GM18858 (cell line): ENCODE data around the gene TNRC6C.
"Not testable (repeated sequence)": the region's sequence is repeated elsewhere in the genome, so short reads cannot be mapped to it uniquely, and the experiment has no call there.

Experiments
- ATAC-seq: cut with Tn5 transposase; IDR thresholded peaks from one replicate; pipeline ENCODE4 v1.9.1; 2021; ENCODE audit not compliant: unreplicated experiment

Gene TNRC6C

DNA sequence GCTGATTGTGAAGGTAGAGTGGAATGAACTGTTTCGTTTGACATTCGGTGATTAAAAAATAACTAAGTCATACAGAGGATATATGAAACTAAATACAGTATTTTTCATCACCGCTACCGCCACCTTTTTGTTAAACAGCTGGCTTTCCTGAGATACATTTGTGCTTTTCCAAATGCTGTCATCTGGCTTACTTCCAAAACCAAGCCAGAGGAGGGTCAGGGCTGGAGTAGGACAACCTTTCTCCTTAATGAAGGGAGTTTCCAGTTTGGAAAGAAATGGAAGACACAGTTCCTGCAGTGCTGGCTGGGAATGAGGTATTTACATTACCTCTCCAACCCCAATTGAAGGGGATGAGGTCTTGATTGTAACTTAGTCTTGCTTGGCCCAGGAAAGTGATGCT is 3.2 kb downstream of the TNRC6C start:
- ATAC-seq: no peak

DNA sequence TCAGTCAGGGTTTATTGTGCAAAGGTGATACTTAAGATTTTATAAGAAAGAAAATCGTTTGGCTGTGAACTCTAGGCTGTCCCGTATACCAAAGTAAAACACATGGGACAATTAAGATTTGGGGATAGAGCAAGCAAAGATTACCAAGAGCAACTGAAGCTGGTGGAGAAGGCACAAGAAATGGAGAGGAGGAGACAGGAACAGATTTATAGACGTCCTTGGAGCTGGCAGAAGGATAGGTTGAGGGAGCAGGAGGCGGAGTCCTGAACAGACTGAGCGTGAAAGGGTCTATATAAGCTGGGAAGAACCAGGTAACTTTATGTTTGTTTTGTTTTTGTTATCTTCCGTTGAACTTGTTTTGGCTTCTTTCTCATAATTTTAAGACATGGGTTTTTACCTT is 3.8 kb downstream of the TNRC6C start:
- ATAC-seq: no peak

GRCh38 chr17:77963441-77963840 is 4.9 kb downstream of the TNRC6C start:
- no peak for ATAC-seq

GRCh38 chr17:77965352-77965751 is 6.8 kb downstream of the TNRC6C start:
- no peak for ATAC-seq

GRCh38 chr17:77966476-77966875 is 8.0 kb downstream of the TNRC6C start:
- no peak for ATAC-seq

- no peak for ATAC-seq
Measured at GRCh38 chr17:77968788-77969187, 10.3 kb downstream of the TNRC6C start.

DNA sequence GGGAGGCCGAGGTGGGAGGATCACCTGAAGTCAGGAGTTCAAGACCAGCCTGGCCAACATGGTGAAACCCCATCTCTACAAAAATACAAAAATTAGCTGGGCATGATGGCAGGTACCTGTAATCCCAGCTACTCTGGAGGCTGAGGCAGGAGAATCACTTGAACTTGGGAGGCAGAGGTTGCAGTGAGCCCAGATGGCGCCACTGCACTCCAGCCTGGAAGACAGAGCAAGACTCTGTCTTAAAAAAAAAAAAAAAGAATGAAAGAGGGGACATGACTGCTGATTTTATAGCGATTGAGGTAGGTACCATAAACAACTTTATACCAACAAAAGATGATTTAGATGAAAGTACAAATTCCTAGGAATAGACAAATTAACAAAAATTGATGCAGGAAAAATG is 13.8 kb downstream of the TNRC6C start:
- ATAC-seq: not testable (repeated sequence)

DNA sequence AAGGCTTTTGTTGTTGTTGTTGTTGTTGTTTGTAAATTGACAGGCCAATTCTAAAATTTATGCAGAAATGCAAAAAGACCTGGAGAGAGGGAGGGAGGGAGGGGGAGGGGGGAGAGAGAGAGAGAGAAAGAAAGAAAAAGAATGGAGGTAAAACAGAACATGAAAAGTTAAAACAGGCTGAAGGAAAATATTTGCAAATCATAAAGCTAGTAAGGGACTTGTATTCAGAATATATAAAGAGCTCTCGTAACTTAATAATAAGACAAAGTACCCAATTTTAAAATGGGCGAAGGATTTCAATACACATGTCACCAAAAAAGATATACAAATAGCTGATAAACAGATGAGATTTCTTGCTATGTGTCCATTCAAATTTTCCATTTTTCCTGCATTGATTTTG is 15.4 kb downstream of the TNRC6C start:
- ATAC-seq: no peak

DNA sequence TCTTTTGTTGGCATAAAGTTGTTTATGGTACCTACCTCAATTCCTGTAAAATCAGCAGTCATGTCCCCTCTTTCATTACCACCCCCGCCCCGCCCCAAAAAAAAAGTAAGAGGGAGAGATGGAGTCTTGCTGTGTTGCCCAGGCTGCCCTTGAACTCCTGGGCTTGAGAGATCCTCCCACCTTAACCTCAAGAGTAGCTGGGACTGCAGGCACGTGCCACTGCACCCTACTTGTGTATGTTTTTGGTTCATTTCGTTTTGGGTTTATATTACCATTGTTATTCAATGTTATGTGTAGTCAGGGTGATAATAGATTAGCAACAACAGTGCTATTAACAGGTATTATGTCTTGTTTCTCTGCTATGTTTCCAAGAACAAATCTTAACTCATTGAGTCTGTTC is 15.9 kb downstream of the TNRC6C start:
- no peak for ATAC-seq

DNA sequence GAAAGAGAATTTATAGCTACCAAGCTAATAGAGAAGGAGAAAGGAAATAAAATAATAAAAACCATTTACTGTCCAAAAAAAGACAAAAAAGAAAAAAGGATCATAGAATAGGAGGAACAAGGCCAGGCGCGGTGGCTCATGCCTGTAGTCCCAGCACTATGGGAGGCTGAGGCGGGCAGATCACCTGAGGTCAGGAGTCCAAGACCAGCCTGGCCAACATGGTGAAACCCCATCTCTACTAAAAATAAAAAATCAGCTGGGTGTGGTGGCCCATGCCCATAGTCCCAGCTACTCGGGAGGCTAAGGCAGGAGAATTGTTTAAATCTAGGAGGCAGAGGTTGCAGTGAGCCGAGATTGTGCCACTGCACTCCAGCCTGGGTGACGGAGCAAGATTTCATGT is 23.9 kb downstream of the TNRC6C start:
- not testable (repeated sequence) for ATAC-seq

- no peak for ATAC-seq
Measured at GRCh38 chr17:77990301-77990700, 31.8 kb downstream of the TNRC6C start.

DNA sequence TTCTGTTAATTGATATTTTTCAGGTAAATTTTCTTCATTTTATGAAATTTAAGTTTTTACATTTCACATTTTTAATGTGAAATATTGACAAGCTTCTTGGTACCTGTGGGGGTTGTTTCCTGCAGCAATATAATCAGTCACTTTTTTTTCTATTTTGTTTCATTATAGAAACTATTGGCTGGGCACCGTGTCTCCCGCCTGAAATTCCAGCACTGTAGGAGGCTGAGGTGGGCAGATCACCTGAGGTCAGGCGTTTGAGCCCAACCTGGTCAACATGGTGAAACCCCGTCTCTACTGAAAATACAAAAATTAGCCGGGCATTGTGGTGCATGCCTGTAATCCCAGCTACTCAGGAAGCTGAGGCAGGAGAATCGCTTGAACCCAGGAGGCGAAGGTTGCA is 35.2 kb downstream of the TNRC6C start:
- not testable (repeated sequence) for ATAC-seq

DNA sequence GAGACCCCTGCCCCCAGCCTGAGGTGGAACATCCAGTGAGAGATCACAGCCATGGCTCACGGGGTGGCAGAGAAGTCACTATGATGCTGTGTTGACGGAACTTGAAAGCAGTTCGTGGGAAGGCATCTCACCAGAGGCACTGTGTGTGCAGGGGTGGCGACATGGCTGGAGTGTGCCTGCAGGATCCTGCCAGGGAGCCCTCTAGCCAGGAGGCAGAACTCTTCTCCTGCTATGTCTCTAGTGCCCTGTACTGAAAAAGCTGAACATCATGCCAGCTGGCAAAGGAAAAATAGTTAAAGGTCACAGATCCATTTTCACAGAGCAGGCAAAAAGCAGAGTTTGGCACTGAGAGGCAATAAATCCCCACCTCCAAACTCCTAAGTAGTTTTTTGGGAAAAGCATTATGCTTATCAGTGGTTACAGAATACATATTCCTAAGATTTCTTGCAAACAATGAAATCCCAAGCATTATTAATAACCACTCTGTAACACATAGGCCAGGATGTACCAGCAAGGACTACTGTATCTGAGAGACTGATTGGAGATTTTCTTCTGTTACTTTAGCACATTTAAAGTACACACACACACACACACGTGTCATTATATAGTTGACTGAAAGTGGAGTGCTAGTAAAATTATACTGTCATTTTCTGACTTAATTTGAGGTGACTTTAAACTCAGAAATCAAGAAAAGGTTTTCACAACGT is 36.8 kb downstream of the TNRC6C start:
- ATAC-seq: no peak

- ATAC-seq: no peak
Measured at GRCh38 chr17:77996256-77996655, 37.8 kb downstream of the TNRC6C start.

GRCh38 chr17:77999413-78000173 is 41.1 kb downstream of the TNRC6C start:
- ATAC-seq: no peak

GRCh38 chr17:78000341-78000740 is 41.8 kb downstream of the TNRC6C start:
- ATAC-seq: no peak

DNA sequence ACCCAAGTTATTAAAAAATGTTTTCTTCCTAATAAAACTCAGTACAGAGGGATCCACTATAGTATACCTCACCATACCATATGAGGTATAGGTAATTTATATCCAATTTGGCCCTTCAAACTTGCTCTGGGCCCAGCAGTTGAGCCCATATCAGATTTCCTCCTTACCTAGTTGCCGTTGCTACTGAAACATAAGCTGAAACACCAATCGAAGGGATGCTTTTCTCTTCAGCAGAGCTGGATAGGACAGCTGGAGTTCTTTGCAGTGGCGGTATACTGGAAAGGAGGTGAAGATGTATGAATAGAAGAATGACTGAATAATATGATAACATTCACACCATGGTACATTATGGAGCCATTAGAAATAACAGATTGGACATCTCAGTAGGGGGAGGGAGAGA is 42.7 kb downstream of the TNRC6C start:
- no peak for ATAC-seq

DNA sequence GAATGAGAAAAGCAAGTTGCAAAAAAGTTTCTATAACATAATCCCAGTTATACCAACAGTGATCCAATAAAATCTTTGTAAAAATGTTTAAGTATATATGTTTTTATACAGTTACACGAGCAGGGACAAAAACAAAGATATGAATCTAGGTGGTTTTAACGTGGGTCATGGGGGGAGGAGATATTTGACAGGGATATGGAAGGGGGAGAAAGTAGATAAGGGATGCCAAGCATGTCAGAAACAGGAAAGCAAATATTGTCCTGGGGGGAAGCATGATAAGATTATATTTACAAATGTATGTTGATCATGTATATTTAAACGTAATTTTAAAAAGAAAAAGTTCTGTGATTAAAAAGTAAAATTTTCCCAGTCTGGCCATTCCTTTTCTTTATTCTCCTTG is 43.1 kb downstream of the TNRC6C start:
- ATAC-seq: no peak

- ATAC-seq: no peak
Measured at GRCh38 chr17:78002166-78002565, 43.7 kb downstream of the TNRC6C start.

GRCh38 chr17:78005452-78006171 is 47.1 kb downstream of the TNRC6C start:
- no peak for ATAC-seq

DNA sequence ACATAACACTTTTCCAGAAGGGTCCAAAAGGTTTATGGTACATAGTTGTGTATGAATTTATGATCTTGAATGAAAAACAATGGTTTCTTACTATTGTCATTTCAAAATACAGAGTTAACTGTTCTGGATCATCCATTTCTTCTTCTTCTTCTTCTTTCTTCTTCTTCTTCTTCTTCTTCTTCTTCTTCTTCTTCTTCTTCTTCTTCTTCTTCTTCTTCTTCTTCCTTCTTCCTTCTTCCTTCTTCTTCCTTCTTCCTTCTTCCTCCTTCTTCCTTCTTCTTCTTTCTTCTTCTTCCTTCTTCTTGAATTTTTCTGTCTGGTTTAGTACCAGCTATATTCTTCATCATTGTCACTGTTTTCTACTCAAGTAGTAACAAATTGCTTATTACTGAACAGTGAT is 47.8 kb downstream of the TNRC6C start:
- ATAC-seq: no peak

DNA sequence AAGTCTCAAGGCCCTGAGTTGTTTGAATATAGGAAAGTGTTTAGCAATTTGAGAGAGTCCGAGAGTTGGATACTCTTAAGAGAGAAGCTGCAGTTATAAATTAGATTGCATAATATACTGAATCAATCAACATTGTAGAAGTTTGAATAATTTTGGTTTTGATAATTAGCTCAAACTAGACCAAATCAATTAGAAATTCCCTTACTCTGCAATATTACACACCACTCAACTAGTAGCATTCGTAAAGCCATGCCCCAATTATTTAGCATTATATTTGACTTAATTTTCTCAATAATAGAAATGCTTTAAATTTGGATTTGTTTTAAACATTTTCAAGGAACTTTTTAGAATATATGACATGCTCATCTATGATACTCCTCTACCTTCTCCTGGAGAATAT is 49.1 kb downstream of the TNRC6C start:
- ATAC-seq: no peak
